HG03045 (cell line): ENCODE measurements around the gene RNF212B.
"Not testable (repeated sequence)": the region's sequence is repeated elsewhere in the genome, so short reads cannot be mapped to it uniquely, and the experiment has no call there.

Experiments
- ATAC-seq: cut with Tn5 transposase; IDR thresholded peaks from one replicate; pipeline ENCODE4 v1.9.1; 2021; ENCODE audit warnings: mild to moderate bottlenecking, moderate library complexity; ENCODE audit not compliant: unreplicated experiment

RNF212B gene

DNA sequence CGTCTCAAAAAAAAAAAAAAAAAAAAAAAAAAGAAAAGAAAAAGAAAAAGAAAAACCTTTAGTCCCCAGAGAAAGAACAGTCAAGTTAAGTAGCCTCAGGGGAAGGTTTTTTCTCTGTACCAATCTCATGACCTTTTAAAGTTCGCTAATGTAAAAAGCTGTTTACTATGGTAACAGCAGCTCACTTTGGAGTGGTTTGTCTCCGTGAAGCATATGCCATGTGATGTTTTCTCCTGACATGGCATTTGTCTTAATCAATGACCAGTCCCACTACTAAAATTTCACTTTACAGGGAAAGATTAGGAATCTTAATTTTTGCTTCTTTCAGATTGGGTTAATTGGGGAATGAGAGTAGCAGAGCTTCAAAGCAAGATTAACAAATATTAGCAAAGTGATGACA lies 4.3 kb downstream of the RNF212B start:
- no peak for ATAC-seq

GRCh38 chr14:23243066-23243465 lies 5.3 kb downstream of the RNF212B start:
- no peak for ATAC-seq

- no peak for ATAC-seq
These were observed 7.5 kb downstream of the RNF212B start for GRCh38 chr14:23245282-23245681.

GRCh38 chr14:23248601-23249000 lies 10.9 kb downstream of the RNF212B start:
- no peak for ATAC-seq

DNA sequence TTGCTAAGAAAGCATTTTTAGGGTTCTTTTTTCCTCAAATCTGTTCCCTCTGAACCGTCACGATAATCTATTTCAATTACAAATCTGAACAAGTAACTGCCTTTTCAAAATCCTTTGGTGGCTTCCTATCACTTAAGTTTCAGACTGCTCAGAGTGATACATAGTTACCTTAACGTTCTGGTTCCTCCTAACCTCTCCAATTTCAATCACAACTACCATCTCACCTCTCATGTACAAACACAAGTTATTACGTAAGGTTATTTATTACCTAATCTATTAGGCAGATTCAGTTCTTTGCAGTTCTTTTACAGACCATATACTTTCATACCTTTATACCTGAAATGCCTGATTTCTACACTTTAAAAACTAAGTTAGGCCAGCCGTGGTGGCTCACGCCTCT lies 12.1 kb downstream of the RNF212B start:
- ATAC-seq, result no peak

- no peak for ATAC-seq
These were observed 14.3 kb downstream of the RNF212B start for GRCh38 chr14:23252006-23252405.

DNA sequence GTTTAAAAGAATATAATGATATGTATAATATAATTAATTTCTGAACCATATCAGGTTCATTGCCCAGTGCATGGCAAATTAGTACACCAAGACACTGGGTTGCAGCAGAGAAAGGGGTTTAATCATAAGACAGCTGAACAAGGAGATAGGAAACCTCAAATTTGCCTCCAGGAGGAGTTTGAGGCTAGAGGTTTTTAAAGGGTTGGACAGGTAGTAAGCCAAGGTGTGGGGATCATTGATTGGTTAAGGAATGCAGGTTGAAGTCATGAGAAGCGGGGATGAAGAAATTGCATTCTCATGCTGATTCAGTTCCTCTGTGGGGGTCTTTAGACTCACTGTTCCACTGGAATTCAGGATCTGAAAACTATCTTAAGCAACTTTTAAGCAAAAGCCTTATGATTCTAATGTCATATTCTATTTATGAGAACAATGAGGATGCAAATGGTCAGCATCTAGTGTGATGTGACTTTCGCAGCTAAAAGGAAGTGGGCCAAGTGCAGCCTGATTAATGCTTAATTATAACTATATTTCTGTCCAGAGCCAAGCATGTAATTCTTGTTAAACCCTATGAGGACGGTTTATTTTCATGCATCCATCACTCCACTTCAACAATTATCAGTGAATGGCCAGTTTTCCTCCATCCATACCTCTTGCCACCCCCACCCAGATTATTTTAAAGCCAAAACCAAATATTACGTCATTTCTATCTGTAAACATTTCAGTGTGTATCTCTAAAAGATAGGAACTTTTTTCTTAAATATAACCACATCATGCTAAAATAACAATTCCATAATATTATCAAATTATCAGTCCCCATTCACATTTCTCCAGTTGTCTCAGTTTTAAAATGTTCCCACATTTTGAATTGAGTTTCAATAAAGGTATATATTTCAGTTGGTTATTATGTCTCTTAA lies 14.9 kb downstream of the RNF212B start:
- no peak for ATAC-seq

GRCh38 chr14:23258256-23258655 lies 20.5 kb downstream of the RNF212B start:
- no peak for ATAC-seq

GRCh38 chr14:23259426-23259825 lies 21.7 kb downstream of the RNF212B start:
- ATAC-seq, result no peak

- not testable (repeated sequence) for ATAC-seq
These were observed 23.1 kb downstream of the RNF212B start for GRCh38 chr14:23260849-23261248.

DNA sequence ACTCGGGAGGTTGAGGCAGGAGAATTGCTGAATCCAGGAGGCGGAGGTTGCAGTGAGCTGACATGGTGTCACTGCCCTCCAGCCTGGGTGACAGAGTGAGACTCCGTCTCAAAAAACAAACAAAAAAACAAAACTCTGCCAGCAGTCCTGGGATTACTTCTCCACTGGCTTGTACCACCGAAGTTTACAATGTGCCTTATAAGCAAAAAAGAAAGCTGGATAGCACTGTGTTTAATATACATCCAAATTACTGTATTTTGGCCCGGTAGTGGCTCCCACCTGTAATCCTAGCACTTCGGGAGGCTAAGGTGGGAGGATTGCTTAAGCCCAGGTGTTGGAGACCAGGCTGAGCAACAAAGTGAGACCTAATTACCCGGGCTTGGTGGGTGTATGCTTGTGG lies 31.5 kb downstream of the RNF212B start:
- no peak for ATAC-seq

GRCh38 chr14:23275412-23275811 lies 37.7 kb downstream of the RNF212B start:
- no peak for ATAC-seq

DNA sequence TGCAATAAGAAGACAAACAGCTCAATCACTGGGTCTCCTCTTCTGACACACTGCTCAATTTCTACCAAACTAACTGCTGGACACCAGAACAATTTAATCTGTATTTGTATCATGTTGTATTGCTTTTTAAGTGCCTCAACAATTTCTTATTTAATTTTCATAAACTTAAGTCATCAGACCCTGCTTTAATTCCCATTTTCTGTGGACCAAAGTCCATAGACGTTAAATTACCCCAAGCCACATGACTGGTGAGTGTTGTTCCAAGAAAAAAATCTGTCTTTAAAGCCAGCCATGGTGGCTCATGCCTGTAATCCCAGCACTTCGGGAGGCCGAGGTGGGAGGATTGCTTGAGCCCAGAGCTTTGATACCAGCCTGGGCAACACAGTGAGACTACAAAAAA lies 39.5 kb downstream of the RNF212B start:
- no peak for ATAC-seq

- ATAC-seq, result not testable (repeated sequence)
These were observed 40.2 kb downstream of the RNF212B start for GRCh38 chr14:23277928-23278327.

- no peak for ATAC-seq
These were observed 43.5 kb downstream of the RNF212B start for GRCh38 chr14:23281247-23281646.

GRCh38 chr14:23284654-23285529 lies 47.2 kb downstream of the RNF212B start:
- no peak for ATAC-seq

- ATAC-seq, result peak; percentile 30
These were observed 47.8 kb downstream of the RNF212B start for GRCh38 chr14:23285530-23286019.

- peak; percentile 98 for ATAC-seq
These were observed 48.5 kb downstream of the RNF212B start, which contains the start of gene HOMEZ for GRCh38 chr14:23286020-23286901. Gene HOMEZ (minus strand): TSS chr14:23286132. CDS start chr14:23285952, 180 bp downstream.

DNA sequence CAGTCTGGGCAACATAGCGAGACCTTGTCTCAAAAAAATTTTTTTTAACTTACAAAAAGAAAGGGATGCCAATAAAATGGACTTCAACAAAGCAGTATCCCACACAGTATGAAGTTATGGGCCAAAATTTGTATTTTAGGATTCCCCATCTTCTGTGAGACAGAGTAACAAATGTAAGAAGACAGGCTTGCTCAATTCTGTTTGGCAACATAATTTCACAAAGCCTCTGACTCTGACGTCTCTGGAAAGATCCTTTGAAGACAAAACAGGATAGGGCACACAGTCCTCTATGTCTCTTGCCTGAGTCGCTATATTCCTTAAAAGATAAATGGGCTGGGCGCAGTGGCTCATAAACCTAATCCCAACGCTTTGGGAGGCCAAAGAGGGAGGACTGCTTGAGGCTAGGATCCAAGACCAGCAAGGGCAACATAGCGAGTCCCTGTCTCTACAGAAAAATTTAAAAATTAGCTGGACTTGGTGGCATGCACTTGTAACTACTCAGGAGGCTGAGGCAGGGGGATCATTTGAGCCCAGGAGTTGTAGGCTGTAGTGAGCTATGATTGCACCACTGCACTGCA lies 49.3 kb downstream of the RNF212B start:
- no peak for ATAC-seq
